Stomach (tissue), 9 donors: ENCODE data around the gene MYO5B. TPM values are rescaled to one million over a fixed set of nuclear protein-coding genes. Genes with fewer than 3 reads are reported as not detected.

ENCODE experiments used
- DNase-seq, 2 donors: peaks; one replicate each; pipeline versions ENCODE4 v3.0.0 to v3.0.0-alpha.2; 2013 to 2019
- H3K27ac ChIP-seq, 5 donors: fragments of 200-600 bp in 4 of 5; sonication (generic) in 4 of 5; one replicate each; pipeline ENCODE4 v1.5.1; 2013 to 2019; ENCODE audit warnings: mild to moderate bottlenecking in 1 of 5, moderate library complexity in 1 of 5
- H3K27me3 ChIP-seq, 3 donors: fragments of 200-600 bp; sonication (generic); one replicate each; pipeline ENCODE4 v1.5.1; 2017 to 2019; ENCODE audit warnings: mixed run types in 1 of 3
- H3K36me3 ChIP-seq, 4 donors: fragments of 200-600 bp; sonication (generic); 1 replicate in 3 of 4; 2 replicates in 1 of 4; pipeline ENCODE4 v1.5.1; 2016 to 2019
- H3K4me1 ChIP-seq, 4 donors: fragments of 200-600 bp; sonication (generic); one replicate each; pipeline ENCODE4 v1.5.1; 2016 to 2019
- H3K4me3 ChIP-seq, 4 donors: fragments of 200-600 bp; sonication (generic) in 3 of 4; one replicate each; pipeline ENCODE4 v1.5.1; 2016 to 2019; ENCODE audit warnings: mild to moderate bottlenecking in 1 of 4
- H3K9me3 ChIP-seq, 4 donors: fragments of 200-600 bp; sonication (generic); one replicate each; pipeline ENCODE4 v1.5.1; 2016 to 2019
- CTCF ChIP-seq, 7 experiments: fragments of 450-650 bp in 4 of 7; fragments of 200-600 bp in 3 of 7; sonication (generic) in 3 of 7; IDR thresholded peaks; one replicate each; pipeline ENCODE4 v1.5.1; 2016 to 2019; ENCODE audit warnings: antibody characterized with exemption in 7 of 7, control low read depth in 2 of 7, mild to moderate bottlenecking in 1 of 7
- EP300 ChIP-seq: sonication (generic); formaldehyde crosslinking; IDR thresholded peaks from one replicate; pipeline ENCODE4 v1.6.1; 2017; ENCODE audit warnings: antibody characterized with exemption
- POLR2A ChIP-seq, 4 donors: fragments of 450-650 bp; IDR thresholded peaks; one replicate each; pipeline ENCODE4 v1.6.1; 2016; ENCODE audit warnings: antibody characterized with exemption in 4 of 4, control low read depth in 2 of 4, mild to moderate bottlenecking in 1 of 4, moderate library complexity in 1 of 4
- POLR2AphosphoS5 ChIP-seq, 3 donors: sonication (generic); formaldehyde crosslinking; IDR thresholded peaks; one replicate each; pipeline ENCODE4 v1.6.1; 2016; ENCODE audit warnings: antibody characterized with exemption in 3 of 3
- WGBS, 5 donors: extraction: QIAGEN DNeasy Blood & Tissue Kit in 3 of 5; methylation state at CpG; one replicate each; pipeline versions ENCODE4 v1.1.5 to v1.1.7; 2013 to 2018; 5-methylcytosine and 5-hydroxymethylcytosine counted together
- intact Hi-C: fragments of 100-400 bp; cut with DNase I; formaldehyde crosslinking; loops from one replicate; pipeline ENCODE4 v1.15.1; 2023; ENCODE audit warnings: low total_unique reads
- polyA plus RNA-seq, 3 donors: library from polyadenylated mRNA; stranded (reverse); fragments of 200-250 nt; gene quantifications; one replicate each; pipeline ENCODE4 v1.2.3, GENCODE V29; 2013
- total RNA-seq, 5 donors: library from RNA; depleted of rRNA; stranded (reverse); fragments of >200 nt; gene quantifications; one replicate each; pipeline versions ENCODE4 v1.1.0 to v1.2.3, GENCODE V29; 2014 to 2016
- donor health status: healthy with polysubstance abuse.
- donor health status: Bipolar disorder and iron deficiency.
- donor health status: healthy.

The MYO5B gene
- total and polyA plus RNA-seq, 8 donors: 13.6 to 224 (median 33.7) TPM

GRCh38 chr18:49980896-49981295, 214.1 kb downstream of the MYO5B start:
- intact Hi-C loops: no loop called here
- H3K9me3 ChIP-seq: no peaks in the 10 kb centered on the region
- H3K4me3 ChIP-seq: no peak overlapping the region
- H3K4me1 ChIP-seq: no peaks in the 10 kb centered on the region
- DNase-seq: no peak
- WGBS, 5 donors: 37 to 59% (median 55%) methylated on average over 4 of the region's 4 CpGs
- TF ChIP-seq POLR2AphosphoS5 (IDR thresholded peaks at IDR 0.05) (no peak), POLR2A (IDR thresholded peaks at IDR 0.05) (no peak), EP300 (no peak), CTCF (IDR thresholded peaks at IDR 0.05) (no peak)
- peaks cover 0 to 20% (median 6%) of the 10 kb centered on the region in 4 donors for H3K36me3 ChIP-seq
- no peak overlapping the region for H3K27ac ChIP-seq
- H3K27me3 ChIP-seq: no peaks in the 10 kb centered on the region

- Histone ChIP-seq H3K36me3 (peaks cover 0 to 29% (median 17%) of the 10 kb centered on the region in 4 donors), H3K9me3 (no peaks in the 10 kb centered on the region), H3K4me3 (no peak overlapping the region), H3K4me1 (no peaks in the 10 kb centered on the region), H3K27me3 (no peaks in the 10 kb centered on the region), H3K27ac (no peak overlapping the region)
- DNase-seq: no peak
- intact Hi-C loops: no loop called here
- 74 to 84% (median 76%) methylated on average over 15 of the region's 15 CpGs for WGBS, 5 donors
- TF ChIP-seq CTCF (IDR thresholded peaks at IDR 0.05): no peak
- TF ChIP-seq EP300: no peak
- TF ChIP-seq POLR2AphosphoS5 (IDR thresholded peaks at IDR 0.05): no peak
- TF ChIP-seq POLR2A (IDR thresholded peaks at IDR 0.05): no peak
Measured at GRCh38 chr18:49976795-49977560, 218.0 kb downstream of the MYO5B start.

GRCh38 chr18:49976001-49976400, 218.9 kb downstream of the MYO5B start:
- no peaks in the 10 kb centered on the region for H3K4me1 ChIP-seq
- H3K36me3 ChIP-seq: peaks cover 0 to 29% (median 17%) of the 10 kb centered on the region in 4 donors
- H3K9me3 ChIP-seq: no peaks in the 10 kb centered on the region
- no peak overlapping the region for H3K4me3 ChIP-seq
- H3K27me3 ChIP-seq: no peaks in the 10 kb centered on the region
- H3K27ac ChIP-seq: no peak overlapping the region
- no peak for DNase-seq
- intact Hi-C loops: no loop called here
- no peak for TF ChIP-seq POLR2AphosphoS5 (IDR thresholded peaks at IDR 0.05)
- no peak for TF ChIP-seq CTCF (IDR thresholded peaks at IDR 0.05)
- TF ChIP-seq POLR2A (IDR thresholded peaks at IDR 0.05): no peak
- TF ChIP-seq EP300: no peak
- WGBS, 5 donors: 88 to 96% (median 89%) methylated on average over 3 of the region's 3 CpGs

- Histone ChIP-seq H3K27me3 (no peaks in the 10 kb centered on the region), H3K27ac (no peak overlapping the region), H3K9me3 (no peaks in the 10 kb centered on the region), H3K36me3 (peaks cover 0 to 26% (median 16%) of the 10 kb centered on the region in 4 donors), H3K4me1 (no peaks in the 10 kb centered on the region), H3K4me3 (no peak overlapping the region)
- TF ChIP-seq EP300 (no peak), POLR2AphosphoS5 (IDR thresholded peaks at IDR 0.05) (no peak), CTCF (IDR thresholded peaks at IDR 0.05) (no peak), POLR2A (IDR thresholded peaks at IDR 0.05) (no peak)
- 84 to 98% (median 97%) methylated on average over 9 of the region's 9 CpGs for WGBS, 5 donors
- intact Hi-C loops: no loop called here
- DNase-seq: no peak
Measured at GRCh38 chr18:49974079-49974478, 220.9 kb downstream of the MYO5B start.
